CD14-positive monocyte (primary cell): ENCODE results near the gene MITF. TPM values are rescaled to one million over a fixed set of nuclear protein-coding genes. Genes with fewer than 3 reads are reported as not detected.

Source experiments
- DNase-seq, 3 donors: peaks; one replicate each; pipeline ENCODE4 v3.0.0-alpha.2; 2011 to 2022
- H2AFZ ChIP-seq: 2 replicates; pipeline ENCODE4 v1.6.0; 2012; ENCODE audit warnings: mild to moderate bottlenecking, low read depth, low read length, inconsistent platforms; ENCODE audit not compliant: insufficient read depth, poor library complexity, severe bottlenecking
- H3K27ac ChIP-seq, 2 donors: 1 replicate in 1 of 2; 2 replicates in 1 of 2; pipeline ENCODE4 v1.5.1; 2012 to 2013; ENCODE audit warnings: low read length in 2 of 2, control low read depth in 1 of 2, inconsistent platforms in 1 of 2, low read depth in 1 of 2, mild to moderate bottlenecking in 1 of 2
- H3K27me3 ChIP-seq, 2 donors: one replicate each; pipeline versions ENCODE4 v1.6.0 to v1.6.1; 2011 to 2013; ENCODE audit warnings: low read length in 2 of 2; ENCODE audit not compliant: control insufficient read depth in 2 of 2, insufficient read depth in 2 of 2
- H3K36me3 ChIP-seq, 2 donors: replicated peaks in 1 of 2; 1 replicate in 1 of 2; 2 replicates in 1 of 2; pipeline versions ENCODE4 v1.5.1 to v1.6.1; 2012 to 2013; ENCODE audit warnings: low read length in 2 of 2, control low read depth in 1 of 2, inconsistent platforms in 1 of 2, mild to moderate bottlenecking in 1 of 2; ENCODE audit not compliant: insufficient read depth in 2 of 2, control insufficient read depth in 1 of 2
- H3K4me1 ChIP-seq, 2 donors: 1 replicate in 1 of 2; 2 replicates in 1 of 2; pipeline versions ENCODE4 v1.5.1 to v1.6.1; 2012 to 2013; ENCODE audit warnings: low read length in 2 of 2, control low read depth in 1 of 2, inconsistent platforms in 1 of 2, mild to moderate bottlenecking in 1 of 2, moderate library complexity in 1 of 2; ENCODE audit not compliant: insufficient read depth in 2 of 2, control insufficient read depth in 1 of 2
- H3K4me2 ChIP-seq: replicated peaks from 2 replicates; pipeline ENCODE3; 2012; ENCODE audit warnings: low read length, moderate library complexity, mild to moderate bottlenecking; ENCODE audit not compliant: poor library complexity, severe bottlenecking; ENCODE audit errors: extremely low read depth
- H3K4me3 ChIP-seq, 3 experiments: fragments of 200-600 bp in 1 of 3; sonication (generic) in 1 of 3; replicated peaks in 1 of 3; 1 replicate in 2 of 3; 2 replicates in 1 of 3; pipeline ENCODE4 v1.5.1; 2011 to 2013; ENCODE audit warnings: low read length in 3 of 3, mild to moderate bottlenecking in 3 of 3, control low read depth in 2 of 3, low read depth in 2 of 3, inconsistent platforms in 1 of 3, moderate library complexity in 1 of 3
- H3K79me2 ChIP-seq: 2 replicates; pipeline ENCODE4 v1.6.0; 2012; ENCODE audit warnings: mild to moderate bottlenecking, control low read depth, inconsistent platforms, low read length, moderate library complexity; ENCODE audit not compliant: insufficient read depth
- H3K9ac ChIP-seq: 2 replicates; pipeline ENCODE4 v1.6.0; 2017; ENCODE audit warnings: low read length, mild to moderate bottlenecking; ENCODE audit not compliant: insufficient read depth, poor library complexity, severe bottlenecking
- H3K9me3 ChIP-seq, 2 donors: replicated peaks in 1 of 2; 1 replicate in 1 of 2; 2 replicates in 1 of 2; pipeline versions ENCODE4 v1.5.1 to v1.6.1; 2012 to 2013; ENCODE audit warnings: low read length in 2 of 2, control low read depth in 1 of 2; ENCODE audit not compliant: control insufficient read depth in 1 of 2, insufficient read depth in 1 of 2
- H4K20me1 ChIP-seq: 2 replicates; pipeline ENCODE4 v1.6.0; 2012; ENCODE audit warnings: mild to moderate bottlenecking, low read length, control low read depth, moderate library complexity; ENCODE audit not compliant: insufficient read depth
- H3K27ac Mint-ChIP-seq, 7 donors: one replicate each; pipeline ENCODE4 v1.8.0; 2020; ENCODE audit warnings: mild to moderate bottlenecking in 7 of 7, mixed read lengths in 7 of 7, moderate library complexity in 6 of 7, inconsistent platforms in 2 of 7
- H3K27me3 Mint-ChIP-seq, 3 donors: one replicate each; pipeline ENCODE4 v1.8.0; 2021 to 2022; ENCODE audit warnings: low read depth in 3 of 3, mild to moderate bottlenecking in 3 of 3, mixed read lengths in 3 of 3, moderate library complexity in 3 of 3, inconsistent platforms in 1 of 3
- H3K36me3 Mint-ChIP-seq, 2 donors: one replicate each; pipeline ENCODE4 v1.8.0; 2020; ENCODE audit warnings: mixed read lengths in 2 of 2, inconsistent platforms in 1 of 2, mild to moderate bottlenecking in 1 of 2
- H3K4me1 Mint-ChIP-seq: one replicate; pipeline ENCODE4 v1.8.0; 2020; ENCODE audit warnings: mild to moderate bottlenecking, mixed read lengths
- H3K4me3 Mint-ChIP-seq, 2 donors: one replicate each; pipeline ENCODE4 v1.8.0; 2020; ENCODE audit warnings: mild to moderate bottlenecking in 2 of 2, mixed read lengths in 2 of 2, moderate library complexity in 1 of 2
- H3K9me3 Mint-ChIP-seq, 7 donors: one replicate each; pipeline ENCODE4 v1.8.0; 2020 to 2022; ENCODE audit warnings: mixed read lengths in 7 of 7, mild to moderate bottlenecking in 6 of 7, moderate library complexity in 6 of 7, inconsistent platforms in 2 of 7
- CTCF ChIP-seq: fragments of 200-600 bp; IDR thresholded peaks from one replicate; pipeline ENCODE4 v1.8.0; 2022; ENCODE audit warnings: antibody characterized with exemption, mild to moderate bottlenecking
- WGBS: methylation state at CpG from one replicate; pipeline ENCODE4 v1.1.5; 2013; ENCODE audit warnings: missing lambda C conversion rate; ENCODE audit not compliant: insufficient coverage; 5-methylcytosine and 5-hydroxymethylcytosine counted together
- intact Hi-C, 2 donors: fragments of 100-400 bp; cut with micrococcal nuclease; formaldehyde crosslinking; loops; one replicate each; pipeline versions ENCODE4 v1.15.0 to v1.15.1; 2023
- polyA plus RNA-seq, 3 donors: library from polyadenylated mRNA; depleted of rRNA in 1 of 3; unstranded in 2 of 3; stranded (reverse) in 1 of 3; fragments of 300-500 nt in 2 of 3; fragments of >200 nt in 1 of 3; fragmentation: Illumina TruSeq in 2 of 3; gene quantifications; 1 replicate in 2 of 3; 2 replicates in 1 of 3; pipeline ENCODE4 v1.2.3, GENCODE V29; 2012 to 2021

Gene MITF
- polyA plus RNA-seq, 3 donors: 7.0 to 15.1 (median 12.1) TPM

- Mint-ChIP-seq H3K27ac (peak overlapping the region; percentile 94 to 99 (median 96)), H3K27me3 (peaks cover 0 to 3% (median 1%) of the 10 kb centered on the region in 3 donors), H3K36me3 (peaks cover 0 to 8% of the 10 kb centered on the region in 2 donors), H3K9me3 (no peaks in the 10 kb centered on the region), H3K4me1 (peaks cover 62% of the 10 kb centered on the region), H3K4me3 (peak overlapping the region; percentile 58 to 80)
- 57% methylated on average over 3 of the region's 3 CpGs for WGBS
- Histone ChIP-seq H3K27ac (peak overlapping the region; percentile 89 to 91), H3K9me3 (no peaks in the 10 kb centered on the region), H4K20me1 (no peaks in the 10 kb centered on the region), H3K4me2 (peak overlapping the region; percentile 73), H3K36me3 (no peaks in the 10 kb centered on the region), H2AFZ (peak overlapping the region; percentile 57), H3K9ac (peak overlapping the region; percentile 45), H3K4me3 (peak overlapping the region; percentile 7 to 65 (median 41)), H3K4me1 (peaks cover 37 to 46% of the 10 kb centered on the region in 2 donors), H3K79me2 (peaks cover 61% of the 10 kb centered on the region), H3K27me3 (no peaks in the 10 kb centered on the region)
- peak in 1 of 3 donors; percentile 10 for DNase-seq
- intact Hi-C loops: no loop called here
- TF ChIP-seq CTCF: no peak
Measured at GRCh38 chr3:69764861-69765260, 25.6 kb downstream of the MITF start.

GRCh38 chr3:69766638-69767037 lies 27.4 kb downstream of the MITF start:
- Mint-ChIP-seq H3K27ac (peak overlapping the region in 3 of 7 donors; percentile 32 to 62 (median 50)), H3K4me3 (no peak overlapping the region), H3K4me1 (peaks cover 58% of the 10 kb centered on the region), H3K9me3 (no peaks in the 10 kb centered on the region), H3K27me3 (peaks cover 0 to 3% (median 1%) of the 10 kb centered on the region in 3 donors), H3K36me3 (peaks cover 0 to 4% of the 10 kb centered on the region in 2 donors)
- H3K4me2 ChIP-seq: no peak overlapping the region
- peaks cover 37 to 45% of the 10 kb centered on the region in 2 donors for H3K4me1 ChIP-seq
- no CpG with 5 or more reads among the region's 3 CpGs for WGBS
- H3K36me3 ChIP-seq: no peaks in the 10 kb centered on the region
- no peak overlapping the region for H3K27ac ChIP-seq
- no peak overlapping the region for H3K4me3 ChIP-seq
- H3K27me3 ChIP-seq: no peaks in the 10 kb centered on the region
- intact Hi-C loops: no loop called here
- no peaks in the 10 kb centered on the region for H3K9me3 ChIP-seq
- no peak overlapping the region for H3K9ac ChIP-seq
- H2AFZ ChIP-seq: no peak overlapping the region
- peak in 1 of 3 donors; percentile 19 for DNase-seq
- peaks cover 61% of the 10 kb centered on the region for H3K79me2 ChIP-seq
- H4K20me1 ChIP-seq: no peaks in the 10 kb centered on the region
- no peak for TF ChIP-seq CTCF
